GM19328 (cell line): Measurements from ENCODE around the gene TAF5L.
"Not testable (repeated sequence)": the region's sequence is repeated elsewhere in the genome, so short reads cannot be mapped to it uniquely, and the experiment has no call there.

Experiments used
- ATAC-seq: cut with Tn5 transposase; IDR thresholded peaks from one replicate; pipeline ENCODE4 v1.9.1; 2021; ENCODE audit warnings: mild to moderate bottlenecking, moderate library complexity; ENCODE audit not compliant: unreplicated experiment

Gene TAF5L

DNA sequence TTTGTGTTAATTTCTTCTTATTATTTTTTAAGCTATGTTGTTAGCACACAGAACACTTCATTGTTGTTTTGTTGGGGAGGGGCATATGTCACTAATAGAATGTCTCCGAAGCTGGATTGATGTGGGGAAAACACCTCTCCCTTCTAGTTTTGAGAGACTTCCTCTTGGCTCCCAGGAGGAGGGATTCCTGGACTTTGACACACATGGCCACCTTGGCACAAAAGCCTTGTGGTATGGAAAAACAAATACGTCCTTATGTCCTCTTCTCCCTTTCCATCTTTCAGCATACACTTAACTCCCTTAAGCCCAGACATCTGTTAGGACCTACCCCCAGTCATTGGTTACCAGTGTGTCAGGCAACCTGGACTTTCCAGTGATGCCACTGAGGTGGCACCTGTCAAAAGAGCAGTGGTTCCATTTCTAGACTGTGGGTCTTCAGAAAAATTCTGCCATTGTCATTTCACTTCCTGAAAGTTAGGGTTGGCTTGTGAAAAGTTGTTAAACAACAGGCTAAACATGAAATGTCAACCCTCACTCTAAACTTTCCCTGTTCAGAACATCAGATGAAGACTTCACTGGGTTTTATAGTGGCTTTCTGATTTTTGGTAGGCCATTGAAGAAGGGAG lies 54.9 kb downstream of the TAF5L start:
- ATAC-seq, result no peak

- no peak for ATAC-seq
These were observed 55.6 kb downstream of the TAF5L start for GRCh38 chr1:229570305-229570704.

DNA sequence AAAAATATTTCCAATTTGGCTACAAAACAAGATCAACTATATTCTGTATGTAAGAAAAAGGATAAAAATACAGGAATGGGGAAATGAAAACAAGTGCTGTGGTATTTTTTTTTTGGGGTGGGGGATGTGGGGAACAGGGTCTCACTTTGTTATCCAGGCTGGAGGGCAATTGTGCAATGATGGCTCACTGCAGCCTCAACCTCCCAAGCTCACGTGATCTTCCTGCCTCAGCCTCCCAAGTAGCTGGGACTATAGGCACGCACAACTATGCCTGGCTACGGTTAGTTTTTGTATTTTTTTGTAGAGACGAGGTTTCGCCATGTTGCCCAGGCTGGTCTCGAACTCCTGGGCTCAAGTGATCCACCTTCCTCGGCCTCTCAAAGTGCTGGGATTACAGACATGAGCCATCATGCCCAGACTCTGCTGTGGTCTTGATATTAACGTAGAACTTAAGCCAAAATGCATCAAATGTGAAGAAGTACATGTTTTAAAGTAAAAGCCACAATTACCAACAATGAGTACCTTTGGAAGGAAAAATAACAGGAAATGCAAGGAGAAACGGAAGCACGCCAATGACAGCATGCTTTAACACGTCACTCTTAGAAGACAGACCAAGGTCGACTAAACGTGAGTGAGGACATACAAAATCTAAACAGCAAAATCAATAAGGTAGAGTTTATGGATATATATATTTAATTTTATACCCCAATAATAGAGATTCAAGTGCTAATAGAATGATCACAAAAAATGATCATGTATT lies 58.6 kb downstream of the TAF5L start:
- ATAC-seq, result no peak

DNA sequence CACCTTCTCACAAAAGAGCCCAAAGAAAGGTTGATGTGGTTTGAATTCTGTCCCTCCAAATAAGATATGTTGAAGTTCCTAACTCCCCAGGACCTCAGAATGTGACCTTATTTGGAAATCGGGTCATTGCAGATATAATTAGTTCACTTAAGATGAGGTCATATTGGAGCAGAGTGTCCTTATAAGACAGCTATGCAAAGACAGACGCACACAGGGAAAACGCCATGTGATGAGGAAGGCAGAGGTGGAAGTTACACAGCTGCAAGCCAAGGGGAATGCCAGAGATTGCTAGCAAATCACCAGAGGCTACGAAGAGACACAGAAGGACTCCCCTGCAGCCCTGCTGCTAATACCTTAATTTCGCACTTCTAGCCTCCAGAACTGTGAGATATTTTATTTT lies 62.2 kb downstream of the TAF5L start:
- ATAC-seq, result no peak

- ATAC-seq, result no peak
These were observed 62.7 kb downstream of the TAF5L start for GRCh38 chr1:229563241-229563640.

DNA sequence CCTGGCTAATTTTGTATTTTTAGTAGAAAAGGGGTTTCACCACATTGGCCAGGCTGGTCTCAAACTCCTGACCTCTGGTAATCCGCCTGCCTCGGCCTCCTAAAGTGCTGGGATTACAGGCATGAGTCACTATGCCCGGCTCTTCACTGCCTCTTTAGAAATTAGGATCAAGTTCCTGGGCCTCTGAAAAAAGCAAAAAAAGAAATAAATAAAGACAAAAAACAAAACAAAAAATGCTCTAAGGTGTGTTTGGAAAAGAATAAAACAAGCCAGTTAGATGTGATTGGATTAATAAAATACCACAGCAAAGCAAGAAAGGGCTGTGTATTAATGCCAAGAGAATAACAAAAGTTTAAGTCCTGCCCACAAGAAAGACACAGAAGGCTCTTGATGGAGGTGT lies 63.2 kb downstream of the TAF5L start:
- no peak for ATAC-seq

DNA sequence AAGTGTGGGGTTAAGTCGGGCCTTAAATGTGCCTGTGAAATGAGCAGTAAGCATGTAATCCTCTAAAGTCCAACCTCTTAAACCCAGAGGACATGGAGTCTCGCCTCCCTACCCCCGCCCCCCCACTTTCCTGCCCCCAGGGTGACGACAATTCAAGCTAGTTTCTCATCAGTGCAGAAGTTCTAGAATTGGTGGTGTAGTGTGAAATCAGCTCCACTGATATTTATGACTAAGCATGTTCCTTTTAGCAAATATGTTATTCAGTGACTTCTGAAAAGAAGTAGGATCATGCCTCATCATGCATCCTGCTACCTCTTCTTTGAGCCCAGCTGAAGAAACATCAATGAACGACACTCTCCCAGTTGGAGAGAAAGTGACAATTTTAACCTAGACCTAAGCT lies 64.8 kb downstream of the TAF5L start:
- ATAC-seq, result no peak

GRCh38 chr1:229560124-229560523 lies 65.8 kb downstream of the TAF5L start:
- ATAC-seq, result not testable (repeated sequence)

GRCh38 chr1:229559336-229559801 lies 66.6 kb downstream of the TAF5L start:
- not testable (repeated sequence) for ATAC-seq

GRCh38 chr1:229558460-229559335 lies 67.2 kb downstream of the TAF5L start, which contains the start of gene ABCB10:
TSS of gene ABCB10 (minus strand) at chr1:229558707. CDS start at chr1:229558652, 55 bp downstream.
- peak; percentile 69 for ATAC-seq

DNA sequence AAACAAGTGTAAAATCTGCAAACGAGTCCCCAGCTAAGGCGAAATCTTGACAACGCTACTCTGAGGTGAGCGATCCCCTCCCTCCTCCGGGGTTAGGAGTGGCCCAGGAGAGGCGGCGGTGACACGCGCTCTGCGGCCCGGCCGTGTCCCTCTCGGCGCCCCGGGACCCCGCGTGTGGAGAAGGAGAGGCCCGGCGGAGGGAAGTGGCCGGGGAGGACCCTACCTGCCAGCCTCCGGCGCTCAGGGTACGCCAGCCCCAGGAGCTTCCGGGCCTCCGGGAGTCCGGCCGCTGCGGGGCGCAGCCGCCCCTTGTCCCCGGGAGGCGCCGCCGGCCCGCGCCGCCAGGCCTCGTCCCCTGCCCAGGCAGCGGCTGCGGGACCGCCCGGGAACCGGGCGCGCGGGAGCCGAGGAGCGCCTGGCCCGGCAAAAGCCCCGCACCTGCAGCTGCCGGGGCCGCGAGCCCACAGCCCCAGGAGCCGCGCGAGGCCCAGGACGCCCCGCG lies 68.0 kb downstream of the TAF5L start:
- peak; percentile 29 for ATAC-seq

DNA sequence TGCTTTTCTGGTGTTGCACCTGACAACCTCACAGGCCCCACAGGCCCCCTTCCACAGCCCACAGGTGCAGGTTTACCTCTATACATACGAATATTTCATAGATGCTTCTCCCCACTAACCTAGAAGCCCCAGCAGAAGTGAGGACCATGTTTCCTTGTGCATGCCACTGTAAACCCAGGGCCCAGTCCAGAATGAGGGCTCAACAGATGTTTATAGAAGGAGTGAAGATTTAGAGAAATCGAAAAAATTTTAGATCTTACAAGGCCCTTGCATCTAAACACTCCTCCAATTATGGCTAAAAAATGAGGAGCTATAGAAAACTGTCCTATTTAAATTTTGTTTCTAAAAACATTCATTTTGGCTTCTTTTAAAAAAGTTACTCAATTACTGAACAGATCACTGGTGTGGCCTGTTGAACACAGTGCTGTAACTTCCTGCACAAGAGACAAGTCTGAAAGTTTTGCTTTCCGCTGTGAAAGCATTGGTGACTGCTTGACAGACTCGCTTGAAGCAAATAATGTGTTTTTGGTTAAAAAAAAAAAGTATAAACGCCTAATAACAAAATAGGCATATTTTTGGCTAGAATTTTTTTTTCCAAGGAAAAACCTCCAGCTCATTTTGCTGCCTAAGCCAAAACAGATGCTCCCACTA lies 68.6 kb downstream of the TAF5L start:
- ATAC-seq, result no peak

- no peak for ATAC-seq
These were observed 70.9 kb downstream of the TAF5L start for GRCh38 chr1:229554886-229555621.

DNA sequence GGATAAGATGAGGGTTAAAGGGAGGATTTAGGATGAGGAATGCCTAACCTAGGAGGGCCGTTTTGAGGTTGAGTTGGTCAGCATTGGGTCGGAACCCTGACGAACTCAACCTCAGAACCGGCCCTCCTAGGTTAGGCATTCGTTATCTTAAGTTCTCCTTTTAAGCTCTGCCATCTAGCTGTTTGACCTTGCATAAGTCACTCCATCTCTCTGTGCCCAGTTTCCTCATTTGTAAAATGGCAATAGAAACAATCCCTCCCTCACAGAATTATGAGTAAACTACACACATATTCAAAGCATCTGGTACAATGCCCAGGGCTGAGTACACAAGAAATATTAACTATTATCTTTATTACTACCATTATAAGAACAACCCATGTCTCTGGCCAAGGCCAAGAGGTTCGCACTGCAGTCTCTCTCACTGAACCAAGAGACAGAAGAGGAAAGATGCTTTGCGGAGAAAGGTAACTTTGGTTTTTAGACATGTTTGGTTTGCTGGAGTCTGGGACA lies 72.2 kb downstream of the TAF5L start:
- ATAC-seq, result no peak

DNA sequence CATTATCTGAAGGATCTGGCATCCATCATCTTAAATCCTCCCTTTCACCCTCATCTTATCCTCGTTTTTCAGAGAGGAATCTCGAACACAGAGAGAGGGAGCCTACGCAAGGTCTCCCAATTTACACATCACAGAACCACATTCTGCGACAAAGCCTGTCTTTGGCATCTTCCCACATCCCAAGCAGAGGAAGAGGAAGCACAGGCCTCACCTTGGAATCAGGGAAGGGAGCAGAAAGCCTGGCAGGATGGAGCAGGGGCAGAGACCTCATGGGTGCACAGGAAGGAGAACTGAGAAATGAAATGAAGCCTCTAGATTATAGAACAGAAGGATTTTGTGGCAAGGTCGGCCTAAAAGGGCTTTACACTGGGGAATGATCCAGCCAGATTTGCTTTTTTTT lies 73.2 kb downstream of the TAF5L start:
- ATAC-seq, result no peak

- no peak for ATAC-seq
These were observed 74.9 kb downstream of the TAF5L start for GRCh38 chr1:229550812-229551567.

GRCh38 chr1:229547542-229547941 lies 78.4 kb downstream of the TAF5L start:
- ATAC-seq, result no peak

DNA sequence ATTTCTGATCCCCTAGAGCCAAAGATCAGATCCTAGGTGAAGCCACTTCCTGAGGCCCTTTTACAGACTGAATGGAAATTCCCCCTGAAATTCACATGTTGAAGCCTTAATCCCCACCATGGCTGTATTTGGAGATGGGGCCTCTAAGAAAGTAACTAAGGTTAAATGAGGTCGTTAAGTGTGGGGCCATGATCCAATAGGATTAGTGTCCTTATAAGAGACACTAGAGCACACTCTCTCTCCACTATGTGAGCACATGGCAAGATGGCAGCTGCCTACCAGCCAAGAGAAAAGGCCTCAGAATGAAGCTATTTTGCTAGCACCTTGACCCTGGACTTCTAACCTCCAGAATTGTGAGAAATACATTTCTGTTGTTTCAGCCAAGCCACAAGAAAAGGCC lies 81.3 kb downstream of the TAF5L start:
- no peak for ATAC-seq
